ENCODE data around the gene ABCC2. TPM values are rescaled to one million over a fixed set of nuclear protein-coding genes. Genes with fewer than 3 reads are reported as not detected.
"Not testable (repeated sequence)": the region's sequence is repeated elsewhere in the genome, so short reads cannot be mapped to it uniquely, and the experiment has no call there.

Gene ABCC2
- total RNA-seq = 0.25 TPM
- long read RNA-seq = 0 reads

- DNase-seq = no peak
- intact Hi-C loops (cut with micrococcal nuclease) = no loop called here
- no peak for ATAC-seq
Observed at GRCh38 chr10:99782447-99783286, at the start of gene ABCC2. Gene ABCC2 (plus strand): TSS chr10:99782640. CDS start chr10:99782845, 205 bp downstream.

GRCh38 chr10:99733366-99733765 lies 49.1 kb upstream of the ABCC2 start:
- intact Hi-C loops (cut with micrococcal nuclease) = no loop called here
- ATAC-seq (no peak), DNase-seq (no peak)

- ATAC-seq; intact Hi-C loops (cut with micrococcal nuclease): not testable (repeated sequence)
- peak; percentile 35 for DNase-seq
Observed at GRCh38 chr10:99734111-99734510, 48.3 kb upstream of the ABCC2 start.

- DNase-seq (no peak), ATAC-seq (no peak)
- intact Hi-C loops (cut with micrococcal nuclease) = no loop called here
Observed at GRCh38 chr10:99740260-99740659, 42.2 kb upstream of the ABCC2 start.

GRCh38 chr10:99740933-99741559 lies 41.4 kb upstream of the ABCC2 start:
- no peak for ATAC-seq
- intact Hi-C loops (cut with micrococcal nuclease) = no loop called here
- DNase-seq = no peak

- ATAC-seq = no peak
- intact Hi-C loops (cut with micrococcal nuclease) = no loop called here
- DNase-seq = no peak
Observed at GRCh38 chr10:99742254-99742653, 40.2 kb upstream of the ABCC2 start.

GRCh38 chr10:99742701-99743100 lies 39.7 kb upstream of the ABCC2 start:
- ATAC-seq (peak; percentile 48), DNase-seq (no peak)
- intact Hi-C loops (cut with micrococcal nuclease) = no loop called here

GRCh38 chr10:99743841-99744240 lies 38.6 kb upstream of the ABCC2 start:
- DNase-seq = no peak
- intact Hi-C loops (cut with micrococcal nuclease) = no loop called here
- peak; percentile 57 for ATAC-seq

GRCh38 chr10:99746166-99746565 lies 36.3 kb upstream of the ABCC2 start:
- DNase-seq; intact Hi-C loops (cut with micrococcal nuclease); ATAC-seq: not testable (repeated sequence)

- ATAC-seq (peak; percentile 71), DNase-seq (no peak)
- intact Hi-C loops (cut with micrococcal nuclease) = no loop called here
Observed at GRCh38 chr10:99748823-99749451, 33.5 kb upstream of the ABCC2 start.

GRCh38 chr10:99750641-99751040 lies 31.8 kb upstream of the ABCC2 start:
- DNase-seq (no peak), ATAC-seq (no peak)
- intact Hi-C loops (cut with micrococcal nuclease) = no loop called here

GRCh38 chr10:99754670-99755069 lies 27.8 kb upstream of the ABCC2 start:
- ATAC-seq = no peak
- DNase-seq = no peak
- intact Hi-C loops (cut with micrococcal nuclease) = no loop called here

- ATAC-seq = no peak
- no peak for DNase-seq
- intact Hi-C loops (cut with micrococcal nuclease) = no loop called here
Observed at GRCh38 chr10:99756159-99756558, 26.3 kb upstream of the ABCC2 start.

GRCh38 chr10:99758211-99758891 lies 24.1 kb upstream of the ABCC2 start:
- DNase-seq (no peak), ATAC-seq (no peak)
- intact Hi-C loops (cut with micrococcal nuclease) = no loop called here

GRCh38 chr10:99760321-99760720 lies 22.1 kb upstream of the ABCC2 start:
- intact Hi-C loops (cut with micrococcal nuclease) = no loop called here
- DNase-seq (no peak), ATAC-seq (no peak)

GRCh38 chr10:99761365-99761764 lies 21.1 kb upstream of the ABCC2 start:
- intact Hi-C loops (cut with micrococcal nuclease) = no loop called here
- ATAC-seq (no peak), DNase-seq (no peak)

- no peak for DNase-seq
- intact Hi-C loops (cut with micrococcal nuclease) = no loop called here
- ATAC-seq = no peak
Observed at GRCh38 chr10:99765672-99766301, 16.7 kb upstream of the ABCC2 start.

- intact Hi-C loops (cut with micrococcal nuclease) = no loop called here
- ATAC-seq (no peak), DNase-seq (no peak)
Observed at GRCh38 chr10:99766302-99766681, 16.1 kb upstream of the ABCC2 start.

GRCh38 chr10:99767901-99768300 lies 14.5 kb upstream of the ABCC2 start:
- ATAC-seq (no peak), DNase-seq (no peak)
- intact Hi-C loops (cut with micrococcal nuclease) = no loop called here

Measured in left ventricle myocardium superior (tissue), 1 donor.